GM10248 (cell line): ENCODE results near the gene RTKN2.
"Not testable (repeated sequence)": the region's sequence is repeated elsewhere in the genome, so short reads cannot be mapped to it uniquely, and the experiment has no call there.

ENCODE experiments used
- CTCF ChIA-PET: fragments of 300-600 bp; sonication (Branson Sonifier 250); formaldehyde crosslinking; extraction: SDS; loops from one replicate; lab custom pipeline; 2021; ENCODE audit warnings: antibody characterized with exemption; lab: Yijun Ruan, JAX
- POLR2A ChIA-PET: fragments of 350-650 bp; sonication (Branson Sonifier 250); formaldehyde crosslinking; extraction: SDS; loops from one replicate; lab custom pipeline; 2020; ENCODE audit warnings: antibody characterized with exemption; lab: Yijun Ruan, JAX
- DNase-seq: peaks from one replicate; pipeline ENCODE4 v3.0.0; 2012; ENCODE audit errors: extremely low spot score
- TF ChIP-seq, protein P1 (sequence below): IDR thresholded peaks from 2 replicates; pipeline ENCODE4 v1.5.1; 2012; ENCODE audit warnings: mild to moderate bottlenecking, low read depth; ENCODE audit errors: extremely low read depth, missing control alignments, control extremely low read depth

RTKN2 gene

DNA sequence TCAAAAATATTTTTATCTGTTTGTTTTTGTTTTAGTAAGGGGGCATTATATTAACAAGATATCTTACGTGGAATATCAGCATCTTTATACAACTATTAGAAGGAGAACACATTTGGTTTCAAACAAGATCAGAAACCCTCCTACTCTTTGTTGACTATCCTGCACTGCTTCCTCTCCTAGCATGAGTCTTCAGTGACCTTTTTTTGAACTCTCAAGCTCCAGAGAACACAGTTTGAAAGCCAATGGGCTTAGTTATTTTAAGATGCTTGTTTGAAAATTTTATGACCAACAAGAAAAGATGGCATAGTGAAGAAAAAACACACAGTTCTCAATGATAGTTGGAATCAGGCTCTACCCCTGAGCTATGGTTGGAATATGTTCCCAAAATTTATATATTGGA is 37.2 kb upstream of the RTKN2 start:
- TF ChIP-seq, protein P1, sequence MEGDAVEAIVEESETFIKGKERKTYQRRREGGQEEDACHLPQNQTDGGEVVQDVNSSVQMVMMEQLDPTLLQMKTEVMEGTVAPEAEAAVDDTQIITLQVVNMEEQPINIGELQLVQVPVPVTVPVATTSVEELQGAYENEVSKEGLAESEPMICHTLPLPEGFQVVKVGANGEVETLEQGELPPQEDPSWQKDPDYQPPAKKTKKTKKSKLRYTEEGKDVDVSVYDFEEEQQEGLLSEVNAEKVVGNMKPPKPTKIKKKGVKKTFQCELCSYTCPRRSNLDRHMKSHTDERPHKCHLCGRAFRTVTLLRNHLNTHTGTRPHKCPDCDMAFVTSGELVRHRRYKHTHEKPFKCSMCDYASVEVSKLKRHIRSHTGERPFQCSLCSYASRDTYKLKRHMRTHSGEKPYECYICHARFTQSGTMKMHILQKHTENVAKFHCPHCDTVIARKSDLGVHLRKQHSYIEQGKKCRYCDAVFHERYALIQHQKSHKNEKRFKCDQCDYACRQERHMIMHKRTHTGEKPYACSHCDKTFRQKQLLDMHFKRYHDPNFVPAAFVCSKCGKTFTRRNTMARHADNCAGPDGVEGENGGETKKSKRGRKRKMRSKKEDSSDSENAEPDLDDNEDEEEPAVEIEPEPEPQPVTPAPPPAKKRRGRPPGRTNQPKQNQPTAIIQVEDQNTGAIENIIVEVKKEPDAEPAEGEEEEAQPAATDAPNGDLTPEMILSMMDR = no peak
- no peak for DNase-seq
- CTCF ChIA-PET = no interaction called here
- POLR2A ChIA-PET = no interaction called here

DNA sequence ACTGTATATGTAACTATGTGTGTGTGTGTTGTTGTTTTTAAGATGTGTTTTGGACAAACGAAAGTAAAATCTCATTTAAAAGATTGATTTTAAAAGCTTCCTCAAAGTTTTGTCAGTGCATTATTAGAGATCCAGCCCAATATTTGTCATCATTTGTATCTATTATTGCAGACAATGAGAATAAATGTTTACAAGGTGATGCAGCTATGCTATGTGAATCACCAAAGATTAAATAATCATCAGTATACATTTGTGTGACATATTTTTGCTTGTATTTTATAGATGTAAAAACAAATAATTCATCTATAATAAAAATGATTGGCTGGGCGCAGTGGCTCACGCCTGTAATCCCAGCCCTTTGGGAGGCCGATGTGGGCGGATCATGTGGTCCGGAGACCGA is 35.3 kb upstream of the RTKN2 start:
- TF ChIP-seq, protein P1 = no peak
- ChIA-PET CTCF (interaction anchor here (0.8 kb wide), 1 partner anchor 12 kb away, joined by 3 read pairs; no protein-coding TSS in a partner anchor), POLR2A (no interaction called here)
- DNase-seq = no peak

DNA sequence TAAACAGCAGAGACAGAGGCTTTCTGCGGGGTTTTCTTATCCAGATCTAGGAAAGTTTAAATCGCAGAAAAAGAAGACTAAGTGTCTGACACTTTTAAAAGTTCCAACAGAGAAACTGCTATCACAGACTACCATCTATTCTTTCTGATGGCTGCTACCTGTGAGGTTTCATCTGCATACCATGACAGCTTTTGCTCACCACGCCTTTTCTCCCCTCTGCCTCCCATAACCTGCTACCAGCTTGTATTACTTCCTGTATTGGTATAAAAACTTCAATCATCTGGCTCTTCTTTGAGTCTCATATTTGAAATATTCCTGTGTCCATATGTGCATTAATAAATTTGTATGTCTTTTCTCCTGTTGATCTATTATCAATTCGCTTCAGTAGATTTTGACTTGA is 34.1 kb upstream of the RTKN2 start:
- TF ChIP-seq, protein P1 = no peak
- ChIA-PET CTCF (no interaction called here), POLR2A (no interaction called here)
- no peak for DNase-seq

DNA sequence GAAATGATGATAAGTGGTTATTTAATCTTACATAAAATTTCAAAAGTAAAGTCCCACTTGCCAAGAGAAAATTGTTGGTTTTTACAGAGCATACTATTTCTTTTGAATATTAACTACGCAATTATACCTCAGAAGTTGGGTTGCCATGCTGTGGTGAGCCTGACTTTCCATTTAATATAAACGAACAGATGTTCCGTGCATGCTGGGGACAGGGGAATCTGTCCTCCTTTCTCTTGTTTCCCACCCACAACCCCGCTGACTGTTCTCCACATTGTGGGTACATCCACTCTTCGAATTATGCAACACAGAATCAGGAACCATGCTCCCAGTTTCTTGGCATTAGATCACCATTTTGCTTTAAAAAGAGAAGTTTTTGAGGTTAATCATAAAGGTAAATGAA is 29.2 kb upstream of the RTKN2 start:
- POLR2A ChIA-PET = no interaction called here
- TF ChIP-seq, protein P1 = no peak
- CTCF ChIA-PET = interaction anchor here (1.8 kb wide), 1 partner anchor 140 kb away, joined by 3 read pairs; no protein-coding TSS in a partner anchor

DNA sequence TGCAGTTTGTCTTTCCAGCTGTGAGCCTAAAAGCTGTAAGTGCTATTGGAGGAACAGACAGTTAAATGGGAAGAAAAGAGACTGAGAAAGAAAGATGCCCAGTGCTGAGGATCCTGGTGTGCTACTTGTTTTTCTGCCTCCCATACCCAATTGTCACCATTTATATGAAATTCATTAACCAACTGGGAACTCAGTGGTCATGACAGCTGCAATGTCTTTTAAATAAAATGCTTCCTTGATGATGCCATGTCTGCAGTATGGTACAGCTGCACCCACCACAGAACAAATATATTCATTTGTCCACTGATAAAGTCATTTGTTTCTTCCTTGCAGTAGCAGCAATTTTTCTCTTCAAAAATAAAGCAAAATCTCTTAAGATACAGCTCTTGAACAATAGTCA is 15.6 kb upstream of the RTKN2 start:
- POLR2A ChIA-PET = no interaction called here
- CTCF ChIA-PET = no interaction called here
- no peak for DNase-seq
- TF ChIP-seq, protein P1 = no peak

More for the DNA sequence above, 29.2 kb upstream of the RTKN2 start:
- no peak for DNase-seq

DNA sequence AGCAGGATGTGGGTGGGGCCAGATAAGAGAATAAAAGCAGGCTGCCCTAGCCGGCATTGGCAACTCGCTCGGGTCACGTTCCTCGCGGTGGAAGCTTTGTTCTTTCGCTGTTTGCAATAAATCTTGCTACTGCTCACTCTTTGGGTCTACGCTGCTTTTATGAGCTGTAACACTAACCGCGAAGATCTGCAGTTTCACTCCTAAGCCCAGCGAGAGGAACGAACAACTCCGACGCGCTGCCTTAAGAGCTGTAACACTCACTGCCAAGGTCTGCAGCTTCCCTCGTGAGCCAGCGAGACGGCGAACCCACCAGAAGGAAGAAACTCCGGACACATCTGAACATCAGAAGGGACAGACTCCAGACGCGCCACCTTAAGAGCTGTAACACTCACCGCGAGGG is 12.7 kb upstream of the RTKN2 start:
- POLR2A ChIA-PET = not testable (repeated sequence)
- CTCF ChIA-PET = interaction anchor here (0.8 to 1.7 kb wide), 3 partner anchors 11 to 16 kb away, joined by 3 to 4 read pairs (median 3); no protein-coding TSS in a partner anchor

DNA sequence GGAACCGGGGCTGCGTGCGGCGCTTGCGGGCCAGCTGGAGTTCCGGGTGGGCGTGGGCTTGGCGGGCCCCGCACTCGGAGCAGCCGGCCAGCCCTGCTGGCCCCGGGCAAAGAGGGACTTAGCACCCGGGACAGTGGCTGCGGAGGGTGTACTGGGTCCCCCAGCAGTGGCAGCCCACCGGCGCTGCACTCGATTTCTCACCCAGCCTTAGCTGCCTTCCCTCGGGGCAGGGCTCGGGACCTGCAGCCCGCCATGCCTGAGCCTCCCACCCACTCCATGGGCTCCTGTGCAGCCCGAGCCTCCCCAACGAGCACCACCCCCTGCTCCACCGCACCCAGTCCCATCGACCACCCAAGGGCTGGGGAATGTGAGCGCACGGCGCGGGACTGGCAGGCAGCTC is 11.7 kb upstream of the RTKN2 start:
- CTCF ChIA-PET = interaction anchor here (1.7 kb wide), 1 partner anchor 15 kb away, joined by 4 read pairs; no protein-coding TSS in a partner anchor

More for the DNA sequence above, 12.7 kb upstream of the RTKN2 start:
- not testable (repeated sequence) for DNase-seq

DNA sequence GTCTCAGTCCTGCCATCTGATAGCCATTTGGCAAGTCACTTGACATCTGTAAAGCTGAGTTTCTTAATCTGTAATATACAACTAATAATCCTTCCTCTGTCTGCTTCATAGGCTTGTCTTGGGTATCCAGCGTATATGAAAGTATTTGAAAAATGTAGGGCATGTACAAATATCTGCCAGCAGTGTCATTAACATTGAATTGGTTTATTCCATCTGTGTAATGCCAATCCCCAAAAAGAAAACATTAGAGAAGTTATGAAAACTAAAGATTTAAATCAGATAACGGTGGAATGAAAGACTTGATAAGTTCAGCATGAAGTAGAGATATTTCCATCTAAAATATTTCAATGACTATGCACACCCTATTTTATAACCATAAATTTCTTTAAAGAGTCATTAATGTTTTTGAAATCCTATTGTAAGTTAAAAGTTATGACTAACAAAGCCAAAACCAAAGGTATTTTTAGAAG is 9.8 kb upstream of the RTKN2 start:
- POLR2A ChIA-PET = no interaction called here

More for the DNA sequence above, 11.7 kb upstream of the RTKN2 start:
- DNase-seq, POLR2A ChIA-PET: not testable (repeated sequence)

More for the DNA sequence above, 9.8 kb upstream of the RTKN2 start:
- TF ChIP-seq, protein P1 = no peak
- CTCF ChIA-PET = no interaction called here
- DNase-seq = no peak
